Endodermal cell (in vitro differentiated cells): ENCODE measurements around the gene NDRG2. TPM values are rescaled to one million over a fixed set of nuclear protein-coding genes. Genes with fewer than 3 reads are reported as not detected.

Experiments
- DNase-seq: peaks from one replicate; pipeline ENCODE4 v3.0.0-alpha.2; 2017
- H3K27ac ChIP-seq: 2 replicates; pipeline ENCODE4 v1.5.1; 2013; ENCODE audit warnings: mild to moderate bottlenecking, low read depth, low read length, moderate library complexity
- H3K27me3 ChIP-seq: 2 replicates; pipeline ENCODE4 v1.6.1; 2013; ENCODE audit warnings: mild to moderate bottlenecking, low read length, moderate library complexity; ENCODE audit not compliant: insufficient read depth, control insufficient read depth, poor library complexity, severe bottlenecking
- H3K36me3 ChIP-seq: 2 replicates; pipeline ENCODE4 v1.7.0; 2013; ENCODE audit warnings: mild to moderate bottlenecking, low read length, moderate library complexity; ENCODE audit not compliant: control insufficient read depth, insufficient read depth
- H3K4me1 ChIP-seq: one replicate; pipeline ENCODE4 v1.7.0; 2013; ENCODE audit warnings: low read length; ENCODE audit not compliant: control insufficient read depth, insufficient read depth
- H3K4me3 ChIP-seq: 2 replicates; pipeline ENCODE4 v1.5.1; 2013; ENCODE audit warnings: mild to moderate bottlenecking, low read length, moderate library complexity
- H3K9ac ChIP-seq: 2 replicates; pipeline ENCODE4 v1.6.1; 2013; ENCODE audit warnings: mild to moderate bottlenecking, low read length, moderate library complexity; ENCODE audit not compliant: poor library complexity, severe bottlenecking; ENCODE audit errors: extremely low read depth
- H3K9me3 ChIP-seq: 2 replicates; pipeline ENCODE4 v1.6.1; 2013; ENCODE audit warnings: mild to moderate bottlenecking, low read length, moderate library complexity; ENCODE audit not compliant: control insufficient read depth
- H3K27ac Mint-ChIP-seq: 2 replicates; pipeline ENCODE4 v1.8.0; 2020; ENCODE audit warnings: mixed read lengths
- H3K27me3 Mint-ChIP-seq: 2 replicates; pipeline ENCODE4 v1.8.0; 2021; ENCODE audit warnings: mild to moderate bottlenecking, mixed read lengths; ENCODE audit not compliant: insufficient read depth
- H3K36me3 Mint-ChIP-seq: 2 replicates; pipeline ENCODE4 v1.8.0; 2020; ENCODE audit warnings: low read depth, mixed read lengths
- H3K4me1 Mint-ChIP-seq: 2 replicates; pipeline ENCODE4 v1.8.0; 2020; ENCODE audit warnings: mixed read lengths
- H3K4me3 Mint-ChIP-seq: 2 replicates; pipeline ENCODE4 v1.8.0; 2020; ENCODE audit warnings: mild to moderate bottlenecking, moderate library complexity, mixed read lengths
- H3K9me3 Mint-ChIP-seq: 2 replicates; pipeline ENCODE4 v1.8.0; 2020; ENCODE audit warnings: mild to moderate bottlenecking, mixed read lengths
- WGBS, 2 experiments: methylation state at CpG; one replicate each; pipeline versions ENCODE4 v1.1.5 to v1.1.7; 2013; ENCODE audit warnings: missing lambda C conversion rate in 2 of 2, mixed read lengths in 1 of 2; ENCODE audit not compliant: insufficient coverage in 1 of 2, insufficient read length in 1 of 2; 5-methylcytosine and 5-hydroxymethylcytosine counted together
- total RNA-seq, 2 donors: library from RNA; stranded (reverse); fragmentation: NEBNext Ultra II Directional in 1 of 2; extraction: Animal tissue kit (Norgen Biotek cat#: 25700) in 1 of 2; gene quantifications; 2 replicates in 1 of 2; 3 replicates in 1 of 2; pipeline ENCODE4 v1.2.1, GENCODE V29; 2021
- TF ChIP-seq, protein P1 (sequence below): fragments of 200-600 bp; sonication (generic); conservative IDR thresholded peaks from 2 replicates; pipeline ENCODE4 v1.5.0; 2021; ENCODE audit warnings: antibody characterized with exemption, mild to moderate bottlenecking

NDRG2 gene
- total RNA-seq, 2 donors from 2014 or later = 46.3 to 52.8 TPM

DNA sequence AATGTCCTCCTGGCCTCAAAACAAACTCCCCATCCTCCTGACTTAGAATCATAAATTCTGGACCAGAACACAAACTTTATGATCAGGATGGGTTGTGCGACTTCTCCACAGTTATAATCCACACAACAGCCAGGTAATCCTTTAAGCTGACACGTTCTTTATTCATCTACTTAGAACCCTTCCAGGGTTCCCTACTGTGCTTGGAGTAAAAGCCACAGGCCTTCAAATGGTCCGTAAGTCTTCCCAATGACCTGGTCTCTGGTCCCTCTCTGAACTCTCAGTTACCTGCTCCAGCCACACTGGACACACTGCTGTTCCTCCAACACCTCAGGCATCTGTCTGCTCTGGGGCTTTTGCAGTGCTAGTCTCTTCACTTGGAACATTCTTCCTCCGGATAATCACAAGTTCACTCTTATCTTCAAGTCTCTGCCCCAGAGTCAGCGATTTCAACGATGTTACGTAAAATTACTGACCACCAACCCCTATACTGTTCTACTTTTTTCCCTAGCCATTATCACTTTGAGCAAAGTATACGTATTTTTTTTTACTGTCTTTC, 15.6 kb upstream of the NDRG2 start:
- DNase-seq = no peak
- Histone ChIP-seq H3K9me3 (no peaks in the 10 kb centered on the region), H3K36me3 (no peaks in the 10 kb centered on the region), H3K27ac (no peak overlapping the region), H3K4me3 (no peak overlapping the region), H3K27me3 (peaks cover 8% of the 10 kb centered on the region), H3K9ac (no peak overlapping the region), H3K4me1 (peaks cover 4% of the 10 kb centered on the region)
- Mint-ChIP-seq H3K27me3 (peaks cover 27% of the 10 kb centered on the region), H3K4me3 (no peak overlapping the region), H3K9me3 (no peaks in the 10 kb centered on the region), H3K4me1 (peaks cover 27% of the 10 kb centered on the region), H3K27ac (no peak overlapping the region), H3K36me3 (no peaks in the 10 kb centered on the region)
- 79% methylated on average over 7 to 8 of the region's 8 CpGs for WGBS, 2 experiments
- TF ChIP-seq, protein P1, sequence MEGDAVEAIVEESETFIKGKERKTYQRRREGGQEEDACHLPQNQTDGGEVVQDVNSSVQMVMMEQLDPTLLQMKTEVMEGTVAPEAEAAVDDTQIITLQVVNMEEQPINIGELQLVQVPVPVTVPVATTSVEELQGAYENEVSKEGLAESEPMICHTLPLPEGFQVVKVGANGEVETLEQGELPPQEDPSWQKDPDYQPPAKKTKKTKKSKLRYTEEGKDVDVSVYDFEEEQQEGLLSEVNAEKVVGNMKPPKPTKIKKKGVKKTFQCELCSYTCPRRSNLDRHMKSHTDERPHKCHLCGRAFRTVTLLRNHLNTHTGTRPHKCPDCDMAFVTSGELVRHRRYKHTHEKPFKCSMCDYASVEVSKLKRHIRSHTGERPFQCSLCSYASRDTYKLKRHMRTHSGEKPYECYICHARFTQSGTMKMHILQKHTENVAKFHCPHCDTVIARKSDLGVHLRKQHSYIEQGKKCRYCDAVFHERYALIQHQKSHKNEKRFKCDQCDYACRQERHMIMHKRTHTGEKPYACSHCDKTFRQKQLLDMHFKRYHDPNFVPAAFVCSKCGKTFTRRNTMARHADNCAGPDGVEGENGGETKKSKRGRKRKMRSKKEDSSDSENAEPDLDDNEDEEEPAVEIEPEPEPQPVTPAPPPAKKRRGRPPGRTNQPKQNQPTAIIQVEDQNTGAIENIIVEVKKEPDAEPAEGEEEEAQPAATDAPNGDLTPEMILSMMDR = no peak

DNA sequence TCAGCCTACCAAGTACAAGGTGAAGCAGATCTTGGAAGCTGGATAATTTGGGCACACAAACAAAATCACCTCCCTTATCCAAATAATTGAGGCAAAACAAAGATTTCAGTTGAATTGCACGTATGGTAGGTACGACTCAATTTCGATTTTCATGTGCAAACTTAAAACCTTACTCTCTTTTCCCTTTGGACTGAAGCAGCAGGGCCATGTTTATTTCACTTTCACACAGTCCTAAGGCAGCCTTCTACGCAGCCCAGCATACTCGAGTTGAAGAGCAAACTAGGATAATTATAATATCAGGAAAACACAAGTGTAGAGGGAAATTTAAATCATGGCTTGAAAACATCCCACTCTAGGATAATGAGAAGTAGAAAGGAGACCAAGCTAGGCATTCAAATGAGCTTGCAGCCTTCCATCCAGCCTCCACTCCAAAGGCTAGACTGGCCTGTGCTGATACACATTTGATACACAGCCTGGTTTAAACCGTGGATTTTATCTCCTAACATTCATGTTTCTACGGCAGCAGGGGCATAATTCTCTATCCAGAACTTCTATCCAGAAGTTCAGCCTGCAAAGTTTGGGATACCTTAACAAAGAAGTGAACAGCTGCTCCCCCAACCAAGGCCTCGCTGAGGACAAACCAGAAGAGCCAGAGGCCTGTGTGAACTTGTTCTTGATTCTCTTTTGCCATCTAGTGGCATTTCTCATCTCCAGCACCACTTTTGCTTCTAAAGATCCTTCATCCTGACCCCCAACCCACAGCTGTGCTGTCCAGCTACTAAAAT, 14.9 kb upstream of the NDRG2 start:
- Histone ChIP-seq H3K27ac (no peak overlapping the region), H3K4me1 (peaks cover 4% of the 10 kb centered on the region), H3K4me3 (no peak overlapping the region), H3K36me3 (no peaks in the 10 kb centered on the region), H3K27me3 (peaks cover 8% of the 10 kb centered on the region), H3K9me3 (no peaks in the 10 kb centered on the region), H3K9ac (no peak overlapping the region)
- peaks cover 27% of the 10 kb centered on the region for H3K4me1 Mint-ChIP-seq
- no peaks in the 10 kb centered on the region for H3K36me3 Mint-ChIP-seq
- TF ChIP-seq, protein P1 = peak; percentile 84
- H3K27me3 Mint-ChIP-seq = peaks cover 30% of the 10 kb centered on the region
- 64 to 81% methylated on average over 6 to 8 of the region's 8 CpGs for WGBS, 2 experiments
- no peak overlapping the region for H3K27ac Mint-ChIP-seq
- H3K4me3 Mint-ChIP-seq = no peak overlapping the region
- H3K9me3 Mint-ChIP-seq = no peaks in the 10 kb centered on the region
- peak; percentile 79 for DNase-seq

DNA sequence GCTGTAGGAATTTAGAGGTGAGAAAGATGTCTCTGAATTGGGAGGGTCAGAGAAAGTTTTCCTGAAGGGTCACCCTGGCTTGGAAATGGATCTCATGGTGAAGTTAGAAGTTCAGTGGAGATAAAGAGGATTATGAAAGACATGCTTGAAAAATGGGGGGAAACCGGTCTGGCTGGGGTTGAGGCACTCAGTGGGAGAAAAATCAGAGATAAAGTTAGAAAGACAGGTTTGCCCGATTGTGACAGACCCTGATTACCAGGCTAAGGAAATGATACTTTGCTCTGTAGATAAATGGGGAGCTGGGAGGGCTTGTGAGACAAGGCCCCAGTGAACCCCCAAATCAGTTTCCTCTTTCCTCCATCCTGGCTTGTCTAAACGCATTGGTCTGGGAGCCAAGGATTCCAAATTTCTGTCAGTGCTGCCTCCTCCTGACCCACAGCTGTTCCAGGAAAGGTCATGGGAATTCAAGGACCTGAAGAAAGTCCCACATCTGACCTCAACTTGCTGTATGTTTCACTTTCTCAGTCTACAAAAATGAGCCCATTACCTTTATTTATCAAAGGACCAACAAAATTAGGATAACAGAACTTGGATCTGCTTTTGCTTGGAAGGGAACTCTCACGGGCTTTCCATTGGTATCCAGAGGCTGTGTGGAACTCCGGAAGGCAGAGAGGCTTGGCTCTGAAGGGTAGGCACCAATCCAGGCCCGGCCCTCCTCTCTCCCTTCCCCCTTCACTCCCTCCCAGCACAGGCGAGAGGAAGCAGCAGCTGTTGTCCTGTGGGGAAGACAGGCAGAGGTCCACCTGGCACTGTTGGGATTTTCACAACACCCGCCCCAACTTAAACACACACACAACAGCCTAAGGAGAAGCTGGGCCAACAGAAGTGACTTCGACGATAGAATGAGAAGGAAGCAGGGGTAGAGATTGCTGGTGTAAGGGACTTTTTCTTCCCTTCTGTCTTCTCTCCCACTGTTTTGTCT, 13.9 kb upstream of the NDRG2 start:
- H3K9ac ChIP-seq = no peak overlapping the region
- whole genome bisulfite sequencing, 2 experiments = 51 to 52% methylated on average over 5 to 7 of the region's 10 CpGs

More for the DNA sequence above, 13.9 kb upstream of the NDRG2 start:
- Histone ChIP-seq H3K27ac (peak overlapping the region; percentile 48), H3K27me3 (peaks cover 8% of the 10 kb centered on the region), H3K36me3 (no peaks in the 10 kb centered on the region), H3K4me3 (peak overlapping the region; percentile 31), H3K9me3 (no peaks in the 10 kb centered on the region), H3K4me1 (peaks cover 4% of the 10 kb centered on the region)
- peak overlapping the region; percentile 2 for H3K27ac Mint-ChIP-seq
- peaks cover 30% of the 10 kb centered on the region for H3K27me3 Mint-ChIP-seq
- DNase-seq = peak; percentile 85
- H3K36me3 Mint-ChIP-seq = no peaks in the 10 kb centered on the region
- H3K4me1 Mint-ChIP-seq = peaks cover 27% of the 10 kb centered on the region
- TF ChIP-seq, protein P1 = no peak
- H3K4me3 Mint-ChIP-seq = no peak overlapping the region
- no peaks in the 10 kb centered on the region for H3K9me3 Mint-ChIP-seq
